Spleen (tissue), 11 donors: ENCODE measurements around the gene TRIM69. TPM values are rescaled to one million over a fixed set of nuclear protein-coding genes. Genes with fewer than 3 reads are reported as not detected.
"Not testable (repeated sequence)": the region's sequence is repeated elsewhere in the genome, so short reads cannot be mapped to it uniquely, and the experiment has no call there.

Experiments used
- DNase-seq: peaks from one replicate; pipeline ENCODE4 v3.0.0-alpha.2; 2020
- H3K27ac ChIP-seq, 8 donors: fragments of 200-600 bp; sonication (generic) in 7 of 8; 1 replicate in 4 of 8; 2 replicates in 4 of 8; pipeline versions ENCODE4 v1.5.0 to v1.8.0; 2016 to 2021; ENCODE audit warnings: inconsistent platforms in 4 of 8, mild to moderate bottlenecking in 4 of 8, moderate library complexity in 1 of 8
- H3K27me3 ChIP-seq, 7 donors: fragments of 200-600 bp; sonication (generic) in 6 of 7; replicated peaks in 1 of 7; 1 replicate in 4 of 7; 2 replicates in 3 of 7; pipeline versions ENCODE4 v1.5.0 to v1.8.0; 2016 to 2021; ENCODE audit warnings: inconsistent platforms in 3 of 7, mild to moderate bottlenecking in 1 of 7
- H3K36me3 ChIP-seq, 6 donors: fragments of 200-600 bp; sonication (generic) in 5 of 6; 1 replicate in 4 of 6; 2 replicates in 2 of 6; pipeline versions ENCODE4 v1.5.0 to v1.8.0; 2016 to 2021; ENCODE audit warnings: inconsistent platforms in 2 of 6
- H3K4me1 ChIP-seq, 6 donors: fragments of 200-600 bp; sonication (generic) in 5 of 6; 1 replicate in 3 of 6; 2 replicates in 3 of 6; pipeline versions ENCODE4 v1.5.0 to v1.8.0; 2016 to 2021; ENCODE audit warnings: inconsistent platforms in 3 of 6
- H3K4me3 ChIP-seq, 8 donors: fragments of 200-600 bp; sonication (generic) in 7 of 8; 1 replicate in 4 of 8; 2 replicates in 4 of 8; pipeline versions ENCODE4 v1.5.0 to v1.8.0; 2016 to 2021; ENCODE audit warnings: inconsistent platforms in 4 of 8, mild to moderate bottlenecking in 4 of 8, moderate library complexity in 2 of 8
- H3K9me3 ChIP-seq, 8 donors: fragments of 200-600 bp; sonication (generic) in 7 of 8; 1 replicate in 4 of 8; 2 replicates in 4 of 8; pipeline versions ENCODE4 v1.5.0 to v1.8.0; 2016 to 2021; ENCODE audit warnings: inconsistent platforms in 4 of 8
- CTCF ChIP-seq, 11 experiments: fragments of 200-600 bp in 7 of 11; fragments of 450-650 bp in 4 of 11; sonication (generic) in 4 of 11; IDR thresholded peaks in 8 of 11; conservative IDR thresholded peaks in 3 of 11; 1 replicate in 7 of 11; 2 replicates in 4 of 11; pipeline versions ENCODE4 v1.4.0 to v1.8.0; 2016 to 2021; ENCODE audit warnings: antibody characterized with exemption in 11 of 11, inconsistent platforms in 4 of 11, mild to moderate bottlenecking in 1 of 11
- POLR2A ChIP-seq, 3 donors: fragments of 450-650 bp; IDR thresholded peaks; one replicate each; pipeline ENCODE4 v1.5.1; 2017; ENCODE audit warnings: antibody characterized with exemption in 3 of 3, mild to moderate bottlenecking in 1 of 3
- POLR2AphosphoS5 ChIP-seq, 3 donors: sonication (generic); formaldehyde crosslinking; IDR thresholded peaks; one replicate each; pipeline ENCODE4 v1.5.1; 2017; ENCODE audit warnings: antibody characterized with exemption in 3 of 3
- WGBS, 5 donors: extraction: QIAGEN DNeasy Blood & Tissue Kit in 3 of 5; methylation state at CpG; one replicate each; pipeline versions ENCODE4 v1.1.5 to v1.1.7; 2013 to 2018; 5-methylcytosine and 5-hydroxymethylcytosine counted together
- intact Hi-C: fragments of 100-400 bp; cut with DNase I; formaldehyde crosslinking; loops from one replicate; pipeline ENCODE4 v1.15.0; 2023; ENCODE audit warnings: low total_unique reads
- polyA plus RNA-seq, 3 donors: library from polyadenylated mRNA; stranded (reverse); fragments of 200-250 nt; gene quantifications; one replicate each; pipeline ENCODE4 v1.2.1, GENCODE V29; 2013
- total RNA-seq, 7 donors: library from RNA; depleted of rRNA in 3 of 7; stranded (reverse); fragments of >200 nt in 3 of 7; fragmentation: NEBNext Ultra II Directional in 4 of 7; extraction: Animal tissue kit (Norgen Biotek cat#: 25700) in 4 of 7; gene quantifications; one replicate each; pipeline versions ENCODE4 v1.1.0 to v1.2.1, GENCODE V29; 2016 to 2021
- donor health status: healthy with polysubstance abuse.
- donor health status: DM: no; HTN: no; CAD: no; lungs with moderate emphysema.
- donor health status: DM: no; HTN: no; CAD: no.
- donor health status: Bipolar disorder and iron deficiency.
- donor health status: healthy.
- donor health status: DM: no; HTN: no; CAD: no.
- donor health status: DM: yes; HTN: yes; CAD: no.

The TRIM69 gene
- total and polyA plus RNA-seq, 10 donors: 16.4 to 54.9 (median 44.7) TPM

- no peaks in the 10 kb centered on the region for H3K9me3 ChIP-seq
- TF ChIP-seq CTCF (IDR thresholded peaks at IDR 0.05 in 8 of 11, conservative IDR thresholded peaks at IDR 0.05 in 3 of 11): no peak
- DNase-seq: no peak
- intact Hi-C loops: no loop called here
- H3K36me3 ChIP-seq: no peaks in the 10 kb centered on the region
- H3K27me3 ChIP-seq: no peaks in the 10 kb centered on the region
- H3K4me3 ChIP-seq: no peak overlapping the region
- 76 to 97% (median 92%) methylated on average over 2 of the region's 2 CpGs for WGBS, 5 donors
- H3K27ac ChIP-seq: no peak overlapping the region
- no peaks in the 10 kb centered on the region for H3K4me1 ChIP-seq
Measured at GRCh38 chr15:44763187-44763586, 26.9 kb downstream of the TRIM69 start.

GRCh38 chr15:44763848-44764247 is 27.5 kb downstream of the TRIM69 start:
- no peak for TF ChIP-seq CTCF (IDR thresholded peaks at IDR 0.05 in 8 of 11, conservative IDR thresholded peaks at IDR 0.05 in 3 of 11)
- TF ChIP-seq POLR2AphosphoS5 (IDR thresholded peaks at IDR 0.05): no peak
- no peak for TF ChIP-seq POLR2A (IDR thresholded peaks at IDR 0.05)
- no peaks in the 10 kb centered on the region for H3K27me3 ChIP-seq
- DNase-seq: no peak
- no peak overlapping the region for H3K27ac ChIP-seq
- no peak overlapping the region for H3K4me3 ChIP-seq
- H3K4me1 ChIP-seq: no peaks in the 10 kb centered on the region
- H3K36me3 ChIP-seq: no peaks in the 10 kb centered on the region
- WGBS, 5 donors: 74 to 89% (median 85%) methylated on average over 3 of the region's 3 CpGs
- intact Hi-C loops: no loop called here
- no peaks in the 10 kb centered on the region for H3K9me3 ChIP-seq

GRCh38 chr15:44765036-44765435 is 28.7 kb downstream of the TRIM69 start:
- no peaks in the 10 kb centered on the region for H3K4me1 ChIP-seq
- H3K36me3 ChIP-seq: no peaks in the 10 kb centered on the region
- H3K27ac ChIP-seq: no peak overlapping the region
- intact Hi-C loops: no loop called here
- DNase-seq: no peak
- 31 to 47% (median 38%) methylated on average over 3 of the region's 3 CpGs for WGBS, 5 donors
- TF ChIP-seq POLR2A (IDR thresholded peaks at IDR 0.05): no peak
- TF ChIP-seq POLR2AphosphoS5 (IDR thresholded peaks at IDR 0.05): no peak
- no peak for TF ChIP-seq CTCF (IDR thresholded peaks at IDR 0.05 in 8 of 11, conservative IDR thresholded peaks at IDR 0.05 in 3 of 11)
- no peak overlapping the region for H3K4me3 ChIP-seq
- no peaks in the 10 kb centered on the region for H3K27me3 ChIP-seq
- peaks cover 0 to 9% (median 4%) of the 10 kb centered on the region in 8 donors for H3K9me3 ChIP-seq

GRCh38 chr15:44769521-44769920 is 33.2 kb downstream of the TRIM69 start:
- Histone ChIP-seq H3K27me3 (no peaks in the 10 kb centered on the region), H3K4me3 (no peak overlapping the region), H3K9me3 (peaks cover 0 to 36% (median 24%) of the 10 kb centered on the region in 8 donors), H3K4me1 (no peaks in the 10 kb centered on the region), H3K36me3 (no peaks in the 10 kb centered on the region), H3K27ac (no peak overlapping the region)
- no peak for TF ChIP-seq CTCF (IDR thresholded peaks at IDR 0.05 in 8 of 11, conservative IDR thresholded peaks at IDR 0.05 in 3 of 11)
- TF ChIP-seq POLR2AphosphoS5 (IDR thresholded peaks at IDR 0.05): no peak
- TF ChIP-seq POLR2A (IDR thresholded peaks at IDR 0.05): no peak
- DNase-seq: no peak
- intact Hi-C loops: no loop called here
- 76 to 87% (median 85%) methylated on average over 5 of the region's 5 CpGs for WGBS, 5 donors

GRCh38 chr15:44770715-44771114 is 34.4 kb downstream of the TRIM69 start:
- H3K4me1 ChIP-seq, H3K4me3 ChIP-seq, H3K36me3 ChIP-seq, H3K27me3 ChIP-seq, DNase-seq, intact Hi-C loops, H3K27ac ChIP-seq: not testable (repeated sequence)
- peaks cover 0 to 36% (median 24%) of the 10 kb centered on the region in 8 donors for H3K9me3 ChIP-seq
- 69 to 85% (median 74%) methylated on average over 5 of the region's 5 CpGs for WGBS, 5 donors
